Large intestine (tissue), 12 donors: Measurements from ENCODE around the gene ADPRM. TPM values are rescaled to one million over a fixed set of nuclear protein-coding genes. Genes with fewer than 3 reads are reported as not detected.
A peak's percentile ranks its signal among the peaks of the same experiment; 100 is the strongest.

Experiments
- DNase-seq, 2 donors: peaks; one replicate each; pipeline versions ENCODE4 v3.0.0 to v3.0.0-alpha.2; 2013
- H3K27ac ChIP-seq: one replicate; pipeline ENCODE4 v1.5.1; 2013; ENCODE audit warnings: low read length
- H3K27me3 ChIP-seq: 2 replicates; pipeline ENCODE4 v1.6.1; 2013; ENCODE audit warnings: low read length; ENCODE audit not compliant: control insufficient read depth, insufficient read depth
- H3K36me3 ChIP-seq: 2 replicates; pipeline ENCODE4 v1.6.1; 2013; ENCODE audit warnings: low read length; ENCODE audit not compliant: control insufficient read depth, insufficient read depth
- H3K4me1 ChIP-seq: one replicate; pipeline ENCODE4 v1.6.1; 2013; ENCODE audit warnings: low read length; ENCODE audit not compliant: control insufficient read depth, insufficient read depth
- H3K4me3 ChIP-seq: one replicate; pipeline ENCODE4 v1.5.1; 2013; ENCODE audit warnings: low read length
- H3K9me3 ChIP-seq: one replicate; pipeline ENCODE4 v1.6.1; 2013; ENCODE audit warnings: mild to moderate bottlenecking, low read depth, low read length, moderate library complexity; ENCODE audit not compliant: control insufficient read depth
- WGBS: methylation state at CpG from one replicate; pipeline ENCODE4 v1.1.5; 2013; ENCODE audit warnings: low lambda C conversion rate; ENCODE audit not compliant: insufficient coverage; 5-methylcytosine and 5-hydroxymethylcytosine counted together
- long read RNA-seq, 11 donors: transcript quantifications; one replicate each; lab custom pipeline, GENCODE V29; 2026
- polyA plus RNA-seq: library from polyadenylated mRNA; unstranded; fragments of 120-200 nt; gene quantifications from one replicate; pipeline ENCODE4 v1.2.1, GENCODE V29; 2013

Gene ADPRM, protein sequence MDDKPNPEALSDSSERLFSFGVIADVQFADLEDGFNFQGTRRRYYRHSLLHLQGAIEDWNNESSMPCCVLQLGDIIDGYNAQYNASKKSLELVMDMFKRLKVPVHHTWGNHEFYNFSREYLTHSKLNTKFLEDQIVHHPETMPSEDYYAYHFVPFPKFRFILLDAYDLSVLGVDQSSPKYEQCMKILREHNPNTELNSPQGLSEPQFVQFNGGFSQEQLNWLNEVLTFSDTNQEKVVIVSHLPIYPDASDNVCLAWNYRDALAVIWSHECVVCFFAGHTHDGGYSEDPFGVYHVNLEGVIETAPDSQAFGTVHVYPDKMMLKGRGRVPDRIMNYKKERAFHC
- polyA plus RNA-seq: 23.5 TPM
- long read RNA-seq, donor 1, partial matches to known transcripts: 12 of 43 reads
- long read RNA-seq, donor 1, other reads (novel, unspliced or antisense): 28 of 43 reads
- long read RNA-seq, donor 2, transcript ADPRM-201 (4 exons, 1,209 nt): major isoform, 5 of 162 reads
- long read RNA-seq, donor 2, partial matches to known transcripts: 47 of 162 reads
- long read RNA-seq, donor 2, other reads (novel, unspliced or antisense): 106 of 162 reads
- long read RNA-seq, donor 3: 0 reads
- long read RNA-seq, donor 4, partial matches to known transcripts: 0 of 12 reads
- long read RNA-seq, donor 4, other reads (novel, unspliced or antisense): 12 of 12 reads
- long read RNA-seq, donor 5, partial matches to known transcripts: 0 of 5 reads
- long read RNA-seq, donor 5, other reads (novel, unspliced or antisense): 0 of 5 reads
- long read RNA-seq, donor 6, partial matches to known transcripts: 66 of 112 reads
- long read RNA-seq, donor 6, other reads (novel, unspliced or antisense): 41 of 112 reads
- long read RNA-seq, donor 7, partial matches to known transcripts: 0 of 14 reads
- long read RNA-seq, donor 7, other reads (novel, unspliced or antisense): 12 of 14 reads
- long read RNA-seq, donor 8, partial matches to known transcripts: 34 of 108 reads
- long read RNA-seq, donor 8, other reads (novel, unspliced or antisense): 65 of 108 reads
- long read RNA-seq, donor 9, partial matches to known transcripts: 0 of 8 reads
- long read RNA-seq, donor 9, other reads (novel, unspliced or antisense): 0 of 8 reads
- long read RNA-seq, donor 10, partial matches to known transcripts: 80 of 102 reads
- long read RNA-seq, donor 10, other reads (novel, unspliced or antisense): 17 of 102 reads
- long read RNA-seq, donor 11, partial matches to known transcripts: 62 of 65 reads
- long read RNA-seq, donor 11, other reads (novel, unspliced or antisense): 0 of 65 reads

- Histone ChIP-seq H3K27ac (peak within 1 kb of the TSS; percentile 93), H3K4me3 (peak within 1 kb of the TSS; percentile 97), H3K27me3 (no peaks in the 10 kb centered on the region), H3K36me3 (peaks cover 24% of the 10 kb centered on the region), H3K9me3 (no peaks in the 10 kb centered on the region), H3K4me1 (peaks cover 9% of the 10 kb centered on the region)
- no CpG with 5 or more reads among the region's 84 CpGs for WGBS
- peak; percentile 95 to 97 for DNase-seq
Observed at GRCh38 chr17:10697092-10698081, at the start of gene ADPRM, which contains the start of gene SCO1. Gene ADPRM (plus strand): TSS chr17:10697594. CDS start chr17:10704927, 7,333 bp downstream. Gene SCO1 (minus strand): TSS chr17:10697533. CDS start chr17:10697507, 26 bp downstream.

GRCh38 chr17:10648381-10648780, 49.0 kb upstream of the ADPRM start:
- peaks cover 9% of the 10 kb centered on the region for H3K36me3 ChIP-seq
- 100% methylated on average over 1 of the region's 5 CpGs for WGBS
- H3K9me3 ChIP-seq: no peaks in the 10 kb centered on the region
- H3K4me1 ChIP-seq: no peaks in the 10 kb centered on the region
- no peak for DNase-seq
- H3K27ac ChIP-seq: no peak overlapping the region
- no peaks in the 10 kb centered on the region for H3K27me3 ChIP-seq
- no peak overlapping the region for H3K4me3 ChIP-seq

GRCh38 chr17:10648956-10649355, 48.4 kb upstream of the ADPRM start:
- DNase-seq: no peak
- Histone ChIP-seq H3K9me3 (no peaks in the 10 kb centered on the region), H3K27me3 (no peaks in the 10 kb centered on the region), H3K4me3 (no peak overlapping the region), H3K27ac (no peak overlapping the region), H3K36me3 (peaks cover 9% of the 10 kb centered on the region), H3K4me1 (no peaks in the 10 kb centered on the region)
- WGBS: no CpG with 5 or more reads among the region's 3 CpGs

DNA sequence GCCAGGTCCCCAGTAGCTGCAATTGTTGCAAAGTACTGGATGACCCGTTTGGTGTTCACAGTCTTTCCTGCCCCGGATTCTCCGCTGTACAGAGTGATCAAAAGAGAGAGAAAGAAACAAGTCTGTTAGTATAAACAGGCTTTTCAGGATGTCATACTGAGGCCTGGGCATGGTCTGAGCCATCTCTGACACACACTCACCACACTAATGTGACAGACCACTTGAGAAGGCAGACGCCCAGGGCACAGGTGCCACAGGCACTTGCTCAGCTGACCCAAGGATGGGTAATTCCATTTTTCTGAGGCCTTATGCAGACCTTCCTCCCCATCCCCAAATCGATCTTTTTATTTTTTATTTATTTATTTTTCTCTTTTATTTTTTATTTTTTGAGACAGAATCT, 47.8 kb upstream of the ADPRM start:
- Histone ChIP-seq H3K4me3 (no peak overlapping the region), H3K27me3 (no peaks in the 10 kb centered on the region), H3K4me1 (no peaks in the 10 kb centered on the region), H3K36me3 (peaks cover 5% of the 10 kb centered on the region), H3K9me3 (no peaks in the 10 kb centered on the region), H3K27ac (no peak overlapping the region)
- 100% methylated on average over 1 of the region's 5 CpGs for WGBS
- no peak for DNase-seq

DNA sequence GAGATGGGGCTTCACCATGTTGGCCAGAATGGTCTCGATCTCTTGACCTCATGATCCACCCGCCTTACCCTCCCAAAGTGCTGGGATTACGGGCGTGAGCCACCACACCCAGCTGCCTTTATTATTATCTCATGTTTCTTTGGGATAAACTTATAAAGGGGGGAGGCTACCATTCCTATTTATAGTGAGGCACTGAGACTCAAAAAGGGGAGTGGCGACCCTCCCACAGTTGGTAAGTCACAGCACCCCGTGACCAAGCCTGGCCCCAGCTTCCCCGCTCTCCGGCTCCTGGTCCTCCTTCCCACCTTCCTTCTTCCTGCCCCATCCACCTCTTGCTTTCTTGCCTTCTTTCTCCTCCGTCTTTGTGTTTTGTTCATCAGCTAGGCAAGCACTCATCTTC, 45.5 kb upstream of the ADPRM start:
- H3K36me3 ChIP-seq: peaks cover 3% of the 10 kb centered on the region
- no peaks in the 10 kb centered on the region for H3K4me1 ChIP-seq
- DNase-seq: no peak
- 0% methylated on average over 1 of the region's 9 CpGs for WGBS
- no peak overlapping the region for H3K27ac ChIP-seq
- no peaks in the 10 kb centered on the region for H3K9me3 ChIP-seq
- H3K4me3 ChIP-seq: no peak overlapping the region
- H3K27me3 ChIP-seq: no peaks in the 10 kb centered on the region

GRCh38 chr17:10652984-10653659, 44.3 kb upstream of the ADPRM start:
- no CpG with 5 or more reads among the region's 11 CpGs for WGBS
- Histone ChIP-seq H3K36me3 (peaks cover 3% of the 10 kb centered on the region), H3K4me1 (no peaks in the 10 kb centered on the region), H3K9me3 (no peaks in the 10 kb centered on the region), H3K27me3 (no peaks in the 10 kb centered on the region), H3K27ac (no peak overlapping the region), H3K4me3 (no peak overlapping the region)
- DNase-seq: no peak

DNA sequence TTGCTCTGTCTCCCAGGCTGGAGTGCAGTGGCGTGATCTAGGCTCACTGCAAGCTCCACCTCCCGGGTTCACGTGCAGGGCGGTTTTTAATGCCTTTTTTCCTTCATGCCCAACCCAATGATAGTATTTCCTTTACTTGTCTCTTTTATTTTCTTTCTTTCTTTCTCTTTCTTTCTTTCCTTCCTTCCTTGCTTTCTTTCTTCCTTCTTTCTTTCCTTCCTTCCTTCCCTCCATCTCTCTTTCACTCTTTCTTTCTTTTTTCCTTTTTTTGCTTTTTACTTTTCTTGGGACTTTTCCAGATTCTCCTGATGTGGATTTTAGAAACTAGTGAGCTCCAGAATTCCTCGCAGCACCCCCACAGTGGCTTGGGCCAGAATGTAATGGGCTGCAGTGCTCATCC, 43.4 kb upstream of the ADPRM start:
- H3K27me3 ChIP-seq: no peaks in the 10 kb centered on the region
- no peak overlapping the region for H3K4me3 ChIP-seq
- 60% methylated on average over 4 of the region's 5 CpGs for WGBS
- H3K4me1 ChIP-seq: no peaks in the 10 kb centered on the region
- peaks cover 3% of the 10 kb centered on the region for H3K36me3 ChIP-seq
- no peaks in the 10 kb centered on the region for H3K9me3 ChIP-seq
- no peak for DNase-seq
- no peak overlapping the region for H3K27ac ChIP-seq

GRCh38 chr17:10657148-10657547, 40.2 kb upstream of the ADPRM start, which contains the start of gene MYH3:
Gene MYH3 (minus strand): TSS chr17:10657309. CDS start chr17:10655064, 2,245 bp downstream.
- WGBS: no CpG with 5 or more reads among the region's 15 CpGs
- H3K27me3 ChIP-seq: no peaks in the 10 kb centered on the region
- H3K36me3 ChIP-seq: peaks cover 3% of the 10 kb centered on the region

GRCh38 chr17:10657879-10658278, 39.5 kb upstream of the ADPRM start:
- Histone ChIP-seq H3K27ac (no peak overlapping the region), H3K36me3 (peaks cover 3% of the 10 kb centered on the region), H3K4me1 (no peaks in the 10 kb centered on the region), H3K9me3 (no peaks in the 10 kb centered on the region), H3K27me3 (no peaks in the 10 kb centered on the region), H3K4me3 (no peak overlapping the region)
- 86% methylated on average over 2 of the region's 10 CpGs for WGBS
- DNase-seq: no peak

More at GRCh38 chr17:10657148-10657547, 40.2 kb upstream of the ADPRM start, which contains the start of gene MYH3:
- Histone ChIP-seq H3K27ac (no peak within 1 kb of the TSS), H3K9me3 (no peaks in the 10 kb centered on the region), H3K4me1 (no peaks in the 10 kb centered on the region), H3K4me3 (no peak within 1 kb of the TSS)
- no peak for DNase-seq
